Measurements from ENCODE around the gene DENND2D. TPM values are rescaled to one million over a fixed set of nuclear protein-coding genes. Genes with fewer than 3 reads are reported as not detected.

The DENND2D gene
- total and polyA plus RNA-seq, 2 donors (not counting 3 experiments of a cell fraction or from before 2014, with no cell fraction given) = 0.41 to 1.00 TPM

DNA sequence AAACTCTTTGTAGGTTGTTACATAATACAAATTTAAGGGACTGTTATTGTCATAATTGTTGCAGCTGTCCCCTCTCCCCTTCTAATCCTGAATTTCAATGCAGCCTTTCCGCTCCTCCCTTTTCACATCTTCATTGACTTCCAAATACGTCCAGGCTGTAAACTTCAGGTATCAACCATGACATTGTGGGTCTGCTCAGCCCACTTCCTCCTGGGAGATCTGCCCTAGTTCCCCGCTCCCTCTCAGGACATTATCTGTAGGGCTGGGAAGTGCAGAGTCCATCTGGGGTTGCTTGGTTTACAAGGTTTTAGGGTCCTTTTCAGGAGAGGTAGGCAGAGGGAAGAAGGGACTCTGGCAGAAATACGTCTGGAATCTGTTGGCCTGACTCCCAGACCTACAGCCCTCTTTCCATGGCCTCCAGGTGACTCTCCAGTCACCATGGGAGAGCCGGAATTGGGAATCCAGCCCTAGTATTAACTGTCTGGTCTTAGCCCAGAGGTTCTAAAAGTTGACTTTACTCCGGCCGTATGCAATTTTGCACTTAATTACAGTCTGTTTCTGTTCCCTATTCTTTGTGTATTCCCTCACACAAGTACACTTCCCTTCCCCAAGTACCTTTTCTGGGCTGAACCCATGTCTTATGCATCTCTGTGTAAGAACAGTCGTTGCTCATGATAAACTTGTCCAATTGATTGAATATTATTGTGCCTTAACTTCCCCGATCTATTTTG, 4.7 kb upstream of the DENND2D start:
- Histone ChIP-seq H3K4me2 (ENCODE audit: insufficient read depth, low read length) (no peak overlapping the region), H3K27ac (ENCODE audit: insufficient read depth, low read depth, low read length) (no peak overlapping the region), H2AFZ (ENCODE audit: low read depth, low read length) (no peak overlapping the region), H3K27me3 (ENCODE audit: control insufficient read depth in 2 of 2, insufficient read depth in 2 of 2, low read length in 2 of 2) (peaks cover 26 to 31% of the 10 kb centered on the region in 2 experiments), H3K36me3 (ENCODE audit: control insufficient read depth in 2 of 2, extremely low read depth in 1 of 2, insufficient read depth in 2 of 2, low read length in 2 of 2) (no peaks in the 10 kb centered on the region), H3K4me1 (ENCODE audit: control insufficient read depth, extremely low read depth, insufficient read depth, low read length) (peaks cover 3% of the 10 kb centered on the region), H3K9me3 (replicated peaks; ENCODE audit: control insufficient read depth, insufficient read depth, low read length) (no peaks in the 10 kb centered on the region), H3K9ac (replicated peaks; ENCODE audit: extremely low read depth, insufficient read depth, low read length) (no peak overlapping the region), H3K9me1 (replicated peaks; ENCODE audit: control insufficient read depth, extremely low read depth, insufficient read depth, low read length) (no peaks in the 10 kb centered on the region), H4K20me1 (replicated peaks; ENCODE audit: control insufficient read depth, extremely low read depth, insufficient read depth, low read length) (no peaks in the 10 kb centered on the region), H3K79me2 (ENCODE audit: control insufficient read depth, insufficient read depth, low read length) (no peaks in the 10 kb centered on the region), H3K4me3 (replicated peaks in 1 of 3; ENCODE audit: insufficient read depth in 1 of 3, low read depth in 1 of 3, low read length in 3 of 3) (no peak overlapping the region)
- TF ChIP-seq, protein P1, sequence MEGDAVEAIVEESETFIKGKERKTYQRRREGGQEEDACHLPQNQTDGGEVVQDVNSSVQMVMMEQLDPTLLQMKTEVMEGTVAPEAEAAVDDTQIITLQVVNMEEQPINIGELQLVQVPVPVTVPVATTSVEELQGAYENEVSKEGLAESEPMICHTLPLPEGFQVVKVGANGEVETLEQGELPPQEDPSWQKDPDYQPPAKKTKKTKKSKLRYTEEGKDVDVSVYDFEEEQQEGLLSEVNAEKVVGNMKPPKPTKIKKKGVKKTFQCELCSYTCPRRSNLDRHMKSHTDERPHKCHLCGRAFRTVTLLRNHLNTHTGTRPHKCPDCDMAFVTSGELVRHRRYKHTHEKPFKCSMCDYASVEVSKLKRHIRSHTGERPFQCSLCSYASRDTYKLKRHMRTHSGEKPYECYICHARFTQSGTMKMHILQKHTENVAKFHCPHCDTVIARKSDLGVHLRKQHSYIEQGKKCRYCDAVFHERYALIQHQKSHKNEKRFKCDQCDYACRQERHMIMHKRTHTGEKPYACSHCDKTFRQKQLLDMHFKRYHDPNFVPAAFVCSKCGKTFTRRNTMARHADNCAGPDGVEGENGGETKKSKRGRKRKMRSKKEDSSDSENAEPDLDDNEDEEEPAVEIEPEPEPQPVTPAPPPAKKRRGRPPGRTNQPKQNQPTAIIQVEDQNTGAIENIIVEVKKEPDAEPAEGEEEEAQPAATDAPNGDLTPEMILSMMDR (IDR thresholded peaks at IDR 0.05; ENCODE audit: extremely low read depth in 1 of 2, insufficient read depth in 1 of 2, low read depth in 1 of 2, low read length in 2 of 2) = no peak
- TF ChIP-seq GATA2 (IDR thresholded peaks at IDR 0.05; ENCODE audit: insufficient read depth, insufficient read length, low read depth, low read length) (no peak), MYC (IDR thresholded peaks at IDR 0.05; ENCODE audit: low read depth, low read length) (no peak), POLR2AphosphoS5 (IDR thresholded peaks at IDR 0.05; ENCODE audit: insufficient read depth, low read depth, low read length) (no peak), EZH2 (IDR thresholded peaks at IDR 0.05; ENCODE audit: borderline replicate concordance, low read depth, low read length, severe bottlenecking) (no peak), POLR2A (IDR thresholded peaks at IDR 0.05; ENCODE audit: low read depth, low read length) (no peak), FOS (IDR thresholded peaks at IDR 0.05; ENCODE audit: borderline replicate concordance, insufficient read depth, low read length) (no peak), JUN (IDR thresholded peaks at IDR 0.05; ENCODE audit: borderline replicate concordance, insufficient read depth, insufficient read length, low read depth) (no peak)
- TF ChIP-seq, protein P2, sequence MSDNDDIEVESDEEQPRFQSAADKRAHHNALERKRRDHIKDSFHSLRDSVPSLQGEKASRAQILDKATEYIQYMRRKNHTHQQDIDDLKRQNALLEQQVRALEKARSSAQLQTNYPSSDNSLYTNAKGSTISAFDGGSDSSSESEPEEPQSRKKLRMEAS (IDR thresholded peaks at IDR 0.05; ENCODE audit: insufficient read depth, insufficient read length) = no peak
- CTCF ChIA-PET = no interaction called here
- no peak for DNase-seq (ENCODE audit: low read depth, low spot score)
- POLR2A ChIA-PET = no interaction called here
- intact Hi-C loops (cut with micrococcal nuclease) (no loop called here), dilution Hi-C loops (cut with MboI; ENCODE audit: extremely low pct_ligation_motif_present, low sequenced_read_pairs) (no loop called here)
- no TSS peak for BruUV-seq (replicated peaks)
- FAIRE-seq = no peak

Data from endothelial cell of umbilical vein (primary cell).